Inflammatory macrophage treated with lipopolysaccharide for 4 hours (primary cell): ENCODE results near the gene PSMD11.

ENCODE experiments used
- DNase-seq: peaks from one replicate; pipeline ENCODE4 v3.0.0-alpha.2; 2020

The PSMD11 gene

DNA sequence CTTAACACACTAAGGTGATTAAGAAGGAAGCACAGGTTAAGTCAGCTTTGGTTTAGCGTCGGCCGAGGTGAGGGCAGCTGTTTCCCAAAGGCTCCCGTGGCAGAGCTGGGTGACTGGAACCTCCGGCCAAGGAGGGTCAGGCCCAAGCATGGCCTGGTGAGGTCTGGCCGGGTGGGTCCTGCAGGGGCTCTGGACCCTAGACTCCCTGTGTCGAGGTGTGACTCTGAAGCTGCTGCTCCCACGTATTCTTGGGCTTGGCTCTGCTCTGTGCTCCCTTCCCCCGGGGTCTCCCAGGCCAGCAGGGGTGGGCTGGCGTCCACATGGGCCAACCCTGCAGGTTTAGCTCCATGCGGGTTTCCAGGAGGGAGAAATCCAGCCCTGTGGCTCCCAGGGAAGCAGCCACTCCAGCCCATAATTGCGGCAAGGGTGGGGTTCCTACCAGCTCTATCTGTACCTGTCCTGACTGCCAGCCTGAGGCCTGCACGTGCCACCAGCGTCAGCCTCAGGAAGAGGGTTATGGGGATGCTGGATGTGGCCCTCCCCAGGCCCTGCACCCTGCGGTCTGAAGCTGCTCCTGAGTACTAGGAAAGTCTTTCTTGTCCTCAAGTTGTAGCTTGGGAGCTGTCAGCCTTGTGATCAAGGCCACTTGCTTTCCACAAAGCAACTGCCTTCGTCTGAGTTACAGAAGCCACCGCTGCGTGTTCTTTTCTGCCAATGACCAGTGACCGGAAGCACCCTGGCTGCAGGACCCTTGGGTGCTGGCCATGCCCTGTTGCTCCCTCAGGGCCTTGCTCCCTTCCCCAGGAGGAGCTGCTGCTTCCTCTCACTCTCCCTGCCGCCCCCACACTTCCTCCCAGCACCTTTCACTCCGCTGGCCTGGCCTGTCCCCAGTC is 47.3 kb downstream of the PSMD11 start:
- DNase-seq: no peak

DNA sequence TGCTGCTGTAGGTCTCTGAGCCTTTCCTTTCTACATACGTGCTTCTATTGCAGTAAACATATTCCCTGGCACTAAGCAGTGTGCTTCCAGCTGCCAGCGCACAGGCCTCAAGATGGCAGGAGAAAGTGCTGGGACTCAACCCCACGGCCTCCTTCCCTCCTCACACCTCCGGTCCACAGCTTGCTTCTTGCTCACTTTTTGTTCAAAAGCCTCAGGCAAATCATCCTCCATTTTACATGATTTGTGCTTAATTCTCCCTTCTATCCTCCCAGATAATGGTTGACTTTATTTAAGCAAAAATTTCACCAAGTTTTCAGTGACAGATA is 47.9 kb downstream of the PSMD11 start:
- DNase-seq: no peak

DNA sequence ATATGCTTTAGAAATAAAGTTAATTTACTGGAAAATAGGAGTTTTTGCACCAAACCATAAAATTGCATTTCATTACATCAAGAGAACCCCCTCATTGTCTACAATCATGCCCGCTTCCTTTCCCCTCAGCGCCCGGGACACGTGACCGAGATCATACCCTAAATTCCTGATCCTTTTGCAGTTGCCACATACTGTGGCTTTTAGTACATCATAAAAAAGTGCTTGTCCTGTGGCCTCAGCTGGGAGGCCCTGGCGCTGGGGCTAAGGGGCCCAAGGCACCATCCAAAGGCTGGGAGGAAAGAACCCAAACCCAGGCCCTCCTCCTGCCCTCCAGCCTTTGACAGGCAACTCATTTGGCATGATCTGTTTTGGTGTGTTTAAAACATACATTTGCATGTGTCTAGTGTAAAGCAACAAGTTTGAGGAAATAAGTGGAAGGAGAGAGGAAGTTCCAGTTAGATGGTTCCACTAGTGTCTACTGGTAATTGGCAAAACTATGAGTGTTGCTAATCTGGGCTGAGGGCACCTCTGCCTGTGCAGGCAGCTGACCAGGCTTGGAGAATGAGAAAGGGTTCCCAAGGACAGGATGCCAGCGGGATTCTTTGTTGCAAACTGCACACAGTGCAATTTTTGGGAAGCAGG is 48.5 kb downstream of the PSMD11 start:
- peak; percentile 55 for DNase-seq

DNA sequence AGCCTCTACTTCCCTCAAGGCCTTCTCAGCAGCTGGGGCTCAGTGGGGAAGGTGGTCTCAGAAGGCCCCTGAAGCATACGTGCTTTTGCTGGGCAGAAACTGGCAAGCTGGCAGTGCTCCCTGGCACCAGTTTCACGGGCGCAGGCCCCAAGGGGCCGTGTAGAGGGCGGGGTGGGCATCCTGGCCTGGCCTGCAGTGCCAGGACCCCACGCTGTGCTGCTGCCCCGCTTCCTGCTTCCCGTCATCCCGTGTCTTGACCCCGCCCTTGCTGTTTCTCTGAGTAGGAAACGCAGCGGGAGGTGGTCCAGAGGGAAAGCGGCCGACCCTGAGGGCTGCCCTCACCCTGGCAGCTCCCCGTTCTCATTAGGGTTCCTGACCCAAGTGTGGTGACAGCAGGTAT is 49.3 kb downstream of the PSMD11 start:
- DNase-seq: no peak

DNA sequence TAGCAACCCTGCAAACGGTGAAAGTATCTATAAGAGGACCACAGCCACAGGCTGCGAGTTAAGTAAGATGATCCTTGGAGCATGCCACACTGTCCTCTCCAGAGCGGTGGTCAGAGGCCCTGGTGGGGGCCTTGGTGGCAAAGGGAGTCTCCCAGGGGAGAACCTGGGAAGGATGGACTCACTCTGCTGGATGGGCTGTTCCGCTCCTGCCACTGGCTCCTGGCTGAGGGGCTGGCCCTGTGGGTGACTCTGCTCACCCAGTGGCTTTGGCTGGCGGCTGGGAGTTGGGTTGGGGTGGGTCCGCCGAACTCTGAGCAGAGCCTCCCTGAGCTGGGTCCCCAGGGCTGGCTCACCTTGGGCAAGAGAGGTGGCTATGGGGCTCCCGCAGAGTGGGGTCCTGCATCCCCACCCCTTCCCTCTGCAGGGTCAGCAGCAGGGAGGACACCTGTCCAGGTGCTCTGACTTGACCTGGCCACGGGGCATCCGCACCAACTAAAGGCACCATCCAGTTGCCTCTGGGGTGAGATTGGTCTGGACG is 49.7 kb downstream of the PSMD11 start:
- no peak for DNase-seq

DNA sequence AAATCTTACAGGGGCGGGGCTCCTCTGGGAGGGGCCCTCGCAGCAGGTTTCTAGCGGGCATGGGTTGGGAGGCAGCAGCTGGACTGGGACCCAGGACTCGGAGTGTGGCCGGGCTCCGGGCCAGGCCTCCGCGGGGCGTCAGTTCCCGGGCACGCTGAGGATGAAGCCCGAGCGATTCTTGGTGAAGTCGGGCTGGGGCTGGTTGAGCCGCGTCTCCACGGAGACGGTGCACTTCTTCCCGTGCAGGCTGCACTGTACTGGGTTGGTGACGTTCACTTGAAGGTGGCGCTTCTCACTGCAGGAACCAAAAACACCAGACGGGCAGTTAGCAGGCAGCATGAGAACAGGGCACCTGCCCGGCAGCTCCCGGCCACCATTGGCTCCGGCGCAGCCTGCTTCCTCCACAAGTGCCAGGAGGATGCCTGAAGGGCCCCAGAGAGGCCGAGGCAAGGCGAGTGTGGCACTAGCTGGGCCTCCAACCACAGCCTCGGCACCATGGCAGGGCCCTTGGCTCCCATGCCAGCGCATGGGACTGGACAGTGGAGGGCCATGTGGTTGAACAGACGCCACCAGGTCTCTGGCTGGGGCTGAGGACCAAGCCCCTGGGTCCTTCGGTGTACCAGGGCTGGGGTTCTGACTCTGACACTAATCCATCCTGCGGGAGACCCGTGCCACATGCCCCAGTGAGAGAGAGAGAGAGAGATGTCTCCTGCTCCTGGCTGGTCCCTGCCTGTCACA is 50.5 kb downstream of the PSMD11 start:
- no peak for DNase-seq

DNA sequence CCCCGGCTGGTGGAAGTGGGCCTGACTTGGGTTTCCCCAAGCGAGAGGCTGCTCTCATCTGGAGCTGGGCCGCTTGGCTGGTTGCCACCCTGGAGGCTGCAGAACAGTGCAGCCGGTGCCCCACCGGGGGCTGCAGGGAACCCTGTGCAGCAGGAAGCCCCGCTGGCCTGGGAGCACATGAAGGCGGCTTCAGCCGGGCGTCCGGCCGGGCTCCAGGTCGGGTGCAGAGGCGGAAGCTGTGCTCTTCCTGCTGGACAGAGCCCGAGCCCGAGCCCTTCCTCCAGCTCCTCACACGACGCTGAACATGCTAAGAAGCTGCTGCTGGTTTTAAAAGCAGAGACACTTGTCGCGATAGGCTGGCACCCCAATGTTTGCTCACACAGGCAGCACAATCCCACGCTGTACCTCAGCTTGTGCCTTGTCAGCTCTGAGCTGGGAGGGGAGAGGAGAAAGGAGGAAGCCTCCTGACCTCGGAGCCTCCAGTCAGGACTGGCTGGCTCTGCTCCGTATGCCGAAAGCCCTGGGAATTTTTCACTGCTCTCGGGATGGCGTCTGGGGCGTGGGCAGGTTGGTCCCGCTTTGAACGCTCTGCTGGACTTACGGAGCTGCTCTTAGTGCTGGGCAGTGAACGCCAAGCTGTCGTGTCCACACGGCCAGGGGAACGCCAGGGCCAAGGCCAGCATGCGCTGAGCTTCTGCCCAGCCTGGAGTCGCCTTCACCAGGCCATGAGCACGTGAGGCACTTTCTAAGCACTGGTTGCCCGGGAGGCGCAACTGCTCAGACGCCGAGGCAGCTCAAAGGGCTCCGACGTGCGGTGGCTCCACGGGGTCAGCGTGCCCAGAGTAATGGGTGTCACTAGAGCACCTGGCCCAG is 51.3 kb downstream of the PSMD11 start:
- peak; percentile 31 for DNase-seq

DNA sequence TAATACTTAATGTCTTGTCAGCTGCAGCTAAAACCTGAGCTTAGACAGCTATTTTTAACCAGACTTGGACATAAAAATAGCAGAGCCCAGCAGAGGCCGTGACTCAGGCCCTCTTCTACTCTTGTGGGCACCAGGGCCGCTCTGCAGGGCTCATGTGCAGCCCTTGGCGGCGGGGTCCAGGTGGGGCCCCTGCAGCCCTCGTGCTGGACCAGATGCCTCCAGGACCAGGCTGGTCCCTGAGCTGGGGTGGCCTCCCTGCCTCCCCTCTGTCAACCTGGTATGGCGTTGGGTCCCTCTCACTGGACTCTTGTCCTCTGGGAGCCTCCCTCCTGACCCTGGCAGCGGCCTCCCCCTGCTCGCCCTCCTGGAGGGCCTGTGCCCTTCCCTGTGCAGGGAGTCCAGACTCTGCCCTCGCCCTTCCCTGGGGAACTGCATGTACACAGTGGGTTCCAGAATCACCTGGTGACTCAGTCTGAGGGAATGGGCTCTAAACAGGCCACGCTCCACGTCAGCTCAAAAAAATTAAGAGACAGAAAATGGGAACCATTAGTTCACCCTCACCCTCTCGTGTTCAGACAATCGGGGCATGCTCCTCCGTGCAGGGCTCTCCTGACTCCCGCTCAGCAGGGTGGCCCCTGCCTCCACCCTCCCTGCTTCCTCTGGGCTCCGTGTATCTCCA is 52.2 kb downstream of the PSMD11 start:
- DNase-seq: no peak

DNA sequence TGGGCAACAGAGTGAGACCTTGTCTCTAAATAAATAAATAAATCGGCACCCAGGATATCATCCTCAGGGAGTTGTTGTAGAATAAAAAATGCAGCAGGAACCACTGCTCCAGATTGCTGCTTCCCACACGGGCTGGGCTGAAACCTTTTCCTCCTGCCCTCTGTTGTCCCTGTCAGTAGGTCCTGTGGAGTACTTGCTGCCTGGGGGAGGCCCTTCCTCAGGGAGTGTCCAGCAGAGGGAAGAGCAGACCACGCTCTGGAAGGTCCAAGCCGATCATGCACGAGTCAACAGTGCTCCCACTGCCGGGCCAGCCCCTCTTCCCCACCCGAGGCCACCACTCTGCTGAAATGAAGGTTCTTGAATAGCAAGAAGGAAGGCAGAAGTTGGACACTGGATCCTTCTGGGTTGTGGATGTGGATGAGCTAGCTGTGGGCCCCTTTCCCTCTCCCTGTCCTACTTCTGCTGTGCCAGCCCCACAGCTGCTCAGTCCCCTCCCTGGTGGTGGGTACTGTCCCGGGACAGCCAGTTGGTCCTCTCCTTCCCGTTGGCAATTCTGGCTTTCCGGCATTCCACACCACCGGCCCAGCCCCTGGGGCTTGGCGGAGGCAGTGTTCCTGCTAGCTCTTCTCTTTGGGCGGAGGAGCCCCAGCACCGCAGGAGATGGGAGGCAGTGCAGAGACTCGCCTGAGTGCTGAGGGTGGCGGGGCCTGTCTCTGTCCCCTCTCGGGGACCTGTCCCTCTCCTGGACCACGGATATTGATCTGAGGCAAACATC is 53.3 kb downstream of the PSMD11 start:
- no peak for DNase-seq

DNA sequence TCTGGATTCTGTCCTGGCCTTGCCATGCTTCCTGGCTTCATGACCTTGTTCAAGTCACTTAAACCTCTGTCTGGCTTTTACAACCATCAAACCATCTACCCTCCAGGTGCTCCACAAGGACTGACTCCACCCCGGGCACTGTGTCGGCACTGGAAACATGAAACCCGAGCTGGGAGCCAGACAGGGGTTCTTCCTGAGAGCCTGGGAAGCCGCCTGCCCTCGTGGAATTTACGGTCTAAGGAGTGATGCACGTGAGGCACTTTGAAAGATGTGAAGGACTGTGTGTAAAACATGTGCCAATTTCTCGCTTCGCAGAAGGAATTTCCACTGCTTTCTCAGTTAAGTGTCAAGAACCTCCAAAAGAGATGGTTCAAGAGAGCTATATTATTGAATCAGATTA is 54.1 kb downstream of the PSMD11 start:
- DNase-seq: no peak

DNA sequence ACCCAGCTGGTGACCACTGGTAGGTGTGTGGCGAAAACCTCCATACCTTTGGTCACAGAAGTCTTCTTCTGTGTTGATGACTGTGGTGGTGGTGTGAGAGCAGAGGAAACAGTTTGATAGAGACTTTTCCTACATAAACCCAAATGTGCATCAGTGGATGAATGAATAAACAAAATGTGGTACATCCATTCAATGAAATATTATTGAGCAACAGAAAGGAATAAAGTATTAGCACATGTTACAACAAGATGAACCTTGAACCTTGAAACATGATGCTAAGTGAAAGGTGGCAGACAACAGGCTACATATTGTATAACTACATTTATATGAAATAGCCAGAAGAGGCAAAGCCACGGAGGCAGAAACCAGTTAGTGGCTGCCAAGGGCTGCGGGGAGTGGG is 57.7 kb downstream of the PSMD11 start:
- DNase-seq: no peak

DNA sequence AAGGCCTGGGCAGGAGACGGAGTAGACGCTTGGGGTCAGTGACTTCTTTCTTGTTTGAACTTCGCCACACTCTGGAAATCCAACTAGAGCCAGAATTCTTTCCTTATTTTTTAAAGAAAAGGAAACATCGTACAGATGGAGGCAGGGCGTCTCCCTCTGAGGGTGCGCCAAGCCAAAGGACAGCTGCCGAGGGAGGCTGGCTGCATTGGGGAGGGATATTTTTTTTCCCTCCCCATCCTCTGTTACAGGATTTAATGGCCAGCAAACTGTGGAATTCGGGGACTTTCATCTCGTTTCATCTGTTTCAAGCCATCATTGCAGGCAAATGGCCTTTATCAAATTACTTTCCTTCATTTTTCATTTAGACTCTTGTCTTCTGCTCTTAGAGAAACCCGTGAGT is 58.4 kb downstream of the PSMD11 start:
- DNase-seq: no peak

DNA sequence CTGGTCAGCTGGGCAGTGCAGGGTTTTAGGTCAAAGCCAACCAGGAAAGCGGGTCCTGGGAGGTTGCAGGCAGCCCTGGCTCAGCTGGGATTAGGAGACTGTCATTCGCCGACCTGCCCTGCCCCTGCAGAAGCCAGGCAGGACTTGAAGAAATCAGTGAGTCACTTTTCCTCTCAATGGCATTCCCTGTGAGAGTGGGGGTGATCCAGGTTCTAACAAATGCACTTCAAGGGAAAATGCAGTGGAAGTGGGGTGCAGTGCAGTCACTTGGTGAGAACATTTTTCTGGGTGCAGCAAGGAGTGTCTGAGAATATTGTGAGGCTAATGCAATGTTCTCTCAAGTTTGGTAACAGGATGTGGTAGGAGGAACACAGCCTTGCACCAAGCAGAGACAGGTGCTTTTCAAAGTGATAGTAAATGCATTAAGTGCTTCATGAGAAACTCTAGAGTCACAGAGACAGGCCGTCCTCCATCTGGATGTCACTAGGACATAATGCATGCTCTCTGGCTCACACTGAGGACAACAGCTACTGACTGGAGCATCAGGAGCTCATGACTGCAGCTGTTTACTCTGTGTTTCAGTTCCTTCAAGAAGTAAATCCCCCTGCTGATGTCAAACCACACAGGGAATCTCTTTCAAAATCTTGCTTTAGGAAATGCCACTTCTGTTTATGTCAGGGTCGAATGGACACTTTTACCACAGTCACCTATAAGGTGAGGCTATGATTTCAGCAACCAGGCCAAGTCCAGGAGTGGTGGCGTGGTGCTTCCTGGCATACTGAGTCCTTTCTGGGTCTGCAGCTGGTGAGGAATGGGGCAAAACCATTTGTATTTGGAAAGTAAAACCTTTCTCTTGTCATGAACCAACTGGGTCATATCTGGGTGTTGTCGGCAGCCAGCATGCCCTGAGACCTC is 59.2 kb downstream of the PSMD11 start:
- peak; percentile 92 for DNase-seq

DNA sequence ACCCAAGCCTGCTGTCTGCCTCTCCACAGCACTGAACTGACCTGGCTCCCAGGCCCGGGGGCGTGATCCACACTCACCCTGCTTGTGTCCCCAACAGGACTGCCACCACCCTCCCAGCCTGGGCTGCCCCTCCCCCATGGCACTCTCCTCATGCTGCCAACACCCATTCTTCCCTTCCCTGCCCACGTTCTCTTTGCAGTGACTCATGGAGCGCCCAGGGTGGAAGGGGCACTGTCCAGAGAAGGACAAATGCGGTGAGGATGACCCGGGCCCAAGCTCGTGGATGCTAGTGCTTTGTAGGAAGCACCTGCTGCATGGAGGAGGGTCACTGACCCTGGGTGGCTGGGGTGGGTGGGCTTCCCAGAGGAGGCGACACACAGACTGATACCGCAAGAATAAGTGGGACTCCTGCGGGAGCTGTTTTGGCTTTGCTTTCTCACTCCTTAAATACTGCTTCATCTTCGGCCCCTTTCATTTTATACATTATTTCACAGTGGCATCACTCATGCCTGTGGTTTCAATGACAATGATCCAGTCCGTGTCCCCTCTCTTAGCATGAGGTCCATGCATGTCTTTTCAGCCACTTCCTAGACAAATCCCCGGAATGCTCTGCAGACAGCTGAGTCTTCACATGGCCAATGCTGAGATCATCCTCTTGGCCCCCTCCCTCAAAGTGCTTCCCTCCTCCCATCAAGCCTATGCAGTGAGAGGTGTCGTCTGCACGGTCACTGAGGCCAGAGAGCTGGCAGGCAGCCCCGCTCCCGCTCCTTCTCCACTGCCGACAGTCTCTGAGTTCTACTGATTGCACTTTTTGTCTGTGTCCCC is 60.1 kb downstream of the PSMD11 start:
- DNase-seq: peak; percentile 57

DNA sequence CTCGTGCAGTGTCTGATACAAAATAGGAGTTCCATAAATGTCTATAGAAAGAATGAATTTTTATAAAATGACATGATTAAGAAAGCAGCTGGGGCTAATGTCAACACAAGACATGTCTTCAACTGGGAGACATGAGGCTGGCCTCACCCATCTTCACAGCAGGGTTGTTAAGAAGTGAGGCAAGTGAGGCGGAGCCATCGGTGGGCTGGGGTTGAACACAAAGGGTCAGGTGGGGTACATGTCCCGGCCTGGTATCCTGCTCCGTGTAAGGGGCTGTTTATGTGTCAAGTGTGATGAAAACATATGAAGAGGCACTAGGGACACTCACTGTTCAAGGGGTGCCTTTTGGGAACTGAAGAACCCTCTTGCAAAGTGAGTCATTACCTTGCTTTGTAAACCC is 64.6 kb downstream of the PSMD11 start:
- no peak for DNase-seq

DNA sequence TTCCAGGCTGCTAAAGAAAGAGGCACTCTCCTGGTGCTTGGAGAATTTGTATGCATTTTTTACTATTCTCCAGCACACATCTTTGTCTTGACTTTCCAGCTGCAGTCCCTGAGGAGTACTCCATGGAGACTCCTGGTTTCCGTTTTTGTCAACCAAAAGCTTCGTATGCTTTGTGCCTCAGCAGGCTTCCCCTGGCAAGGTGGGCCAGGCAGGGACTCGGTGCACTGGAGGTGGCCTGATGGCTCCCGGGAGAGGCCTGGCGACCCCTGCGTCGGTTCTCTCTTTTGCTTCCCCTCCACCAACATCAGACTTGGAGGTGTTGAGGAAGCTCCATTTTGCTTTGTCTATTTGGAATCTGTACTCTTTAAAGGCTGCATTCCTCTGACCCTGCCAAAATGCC is 66.2 kb downstream of the PSMD11 start:
- no peak for DNase-seq

DNA sequence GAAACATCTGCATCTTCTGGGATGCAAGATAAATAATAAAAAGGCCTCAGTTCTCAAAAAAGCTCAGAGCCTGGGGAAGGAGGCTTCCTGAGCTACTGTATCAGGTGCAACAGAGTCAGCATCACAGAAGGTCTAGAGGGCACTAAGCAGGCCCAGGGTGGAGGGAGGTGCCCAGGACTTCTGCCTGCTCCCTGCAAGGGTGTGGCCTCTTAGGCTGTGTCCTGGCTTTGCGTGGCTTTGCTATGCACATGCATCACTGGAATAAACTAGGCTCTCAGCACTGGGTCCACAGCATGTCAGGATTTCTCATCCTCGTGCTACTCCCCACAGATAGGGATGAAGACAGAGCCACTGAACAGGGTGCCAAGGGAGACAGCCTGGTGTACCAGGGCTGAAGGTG is 68.0 kb downstream of the PSMD11 start:
- no peak for DNase-seq

DNA sequence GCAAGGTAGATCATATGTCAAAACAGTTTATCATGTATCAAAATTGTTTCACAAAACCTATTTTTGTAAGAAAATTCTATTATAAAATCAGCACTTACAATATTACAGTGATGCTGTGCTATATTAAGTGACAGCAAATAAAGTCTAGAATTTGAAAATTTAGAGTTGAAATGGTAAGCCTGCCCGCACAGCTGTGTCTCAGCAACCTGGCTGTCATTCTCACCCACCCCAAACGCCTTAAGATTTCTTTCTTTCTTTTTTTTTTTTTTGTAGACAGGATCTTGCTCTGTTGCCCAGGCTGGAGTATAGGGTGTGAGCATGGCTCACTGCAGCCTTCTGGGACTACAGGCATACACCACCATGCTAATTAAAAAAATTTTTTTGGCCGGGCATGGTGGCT is 69.3 kb downstream of the PSMD11 start:
- DNase-seq: no peak

DNA sequence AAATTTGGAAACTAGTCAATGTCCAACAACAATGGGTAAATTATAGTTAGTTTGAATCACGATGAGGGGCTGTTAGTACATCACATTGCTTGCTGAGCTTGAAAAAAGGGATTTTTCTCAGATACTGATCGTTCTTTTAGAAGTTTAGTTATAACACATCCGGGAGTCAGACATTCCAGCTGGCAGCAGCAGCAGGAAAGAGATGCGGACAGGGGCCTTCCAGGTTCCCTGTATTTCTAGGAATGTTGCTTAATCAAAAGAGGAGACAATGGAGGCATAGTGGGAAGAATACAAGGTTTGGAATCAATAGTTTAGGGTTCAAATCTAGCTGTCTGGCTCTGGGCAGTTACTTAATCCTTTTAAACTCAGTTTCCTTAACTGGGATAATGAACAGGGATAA is 70.3 kb downstream of the PSMD11 start:
- no peak for DNase-seq
